Mucosa of gallbladder (tissue), 1 donor: ENCODE measurements around the gene POLDIP2. TPM values are rescaled to one million over a fixed set of nuclear protein-coding genes. Genes with fewer than 3 reads are reported as not detected.
A peak's percentile ranks its signal among the peaks of the same experiment; 100 is the strongest.
"Not testable (repeated sequence)": the region's sequence is repeated elsewhere in the genome, so short reads cannot be mapped to it uniquely, and the experiment has no call there.

ENCODE experiments used
- DNase-seq: peaks from one replicate; pipeline ENCODE4 v3.0.0-alpha.2; 2020; ENCODE audit warnings: low spot score
- total RNA-seq: library from RNA; stranded (reverse); gene quantifications from one replicate; pipeline ENCODE4 v1.2.1, GENCODE V29; 2021
- donor health status: DM: no; HTN: no; CAD: no.

POLDIP2 gene
- total RNA-seq, 1 donor from 2014 or later = 88.8 TPM

DNA sequence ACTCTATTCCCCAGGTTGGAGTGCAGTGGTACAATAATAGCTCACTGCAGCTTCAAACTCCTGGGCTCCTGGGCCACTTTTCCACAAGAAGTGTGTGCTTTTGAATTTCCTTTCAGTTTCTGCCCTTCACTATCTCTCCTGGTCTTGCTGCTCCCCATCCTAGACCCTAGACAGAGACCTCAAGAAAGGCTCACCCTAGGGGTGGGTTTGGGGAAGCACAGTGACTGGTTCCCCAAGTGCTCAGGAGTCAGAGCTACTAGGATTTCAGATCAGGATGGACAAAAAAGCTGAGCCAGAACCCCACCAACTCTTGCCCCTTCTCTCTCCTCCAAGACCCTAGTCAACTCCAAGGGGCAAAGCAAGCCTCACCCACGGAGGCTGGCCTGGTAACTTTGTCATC is 9.3 kb upstream of the POLDIP2 start:
- no peak for DNase-seq

DNA sequence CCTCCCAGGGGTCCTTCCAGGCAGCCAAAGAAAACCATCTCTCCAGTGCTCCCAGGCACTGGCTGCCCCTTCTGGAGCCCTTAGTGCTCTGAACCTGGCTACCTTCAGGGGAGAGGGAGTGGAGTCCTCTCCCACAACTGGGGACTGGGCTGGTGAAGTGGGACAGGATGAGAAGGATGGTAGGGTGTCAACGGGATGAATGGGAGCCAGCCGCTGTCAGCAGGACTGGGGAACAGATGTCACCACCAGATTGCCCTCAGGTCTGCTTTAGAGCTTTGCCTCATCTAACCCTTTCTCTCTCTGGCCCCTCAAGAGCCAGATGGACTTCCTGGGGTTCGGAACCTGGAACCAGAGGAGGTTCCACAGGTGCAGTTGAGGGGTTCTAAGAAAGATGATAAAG is 8.2 kb upstream of the POLDIP2 start:
- no peak for DNase-seq

DNA sequence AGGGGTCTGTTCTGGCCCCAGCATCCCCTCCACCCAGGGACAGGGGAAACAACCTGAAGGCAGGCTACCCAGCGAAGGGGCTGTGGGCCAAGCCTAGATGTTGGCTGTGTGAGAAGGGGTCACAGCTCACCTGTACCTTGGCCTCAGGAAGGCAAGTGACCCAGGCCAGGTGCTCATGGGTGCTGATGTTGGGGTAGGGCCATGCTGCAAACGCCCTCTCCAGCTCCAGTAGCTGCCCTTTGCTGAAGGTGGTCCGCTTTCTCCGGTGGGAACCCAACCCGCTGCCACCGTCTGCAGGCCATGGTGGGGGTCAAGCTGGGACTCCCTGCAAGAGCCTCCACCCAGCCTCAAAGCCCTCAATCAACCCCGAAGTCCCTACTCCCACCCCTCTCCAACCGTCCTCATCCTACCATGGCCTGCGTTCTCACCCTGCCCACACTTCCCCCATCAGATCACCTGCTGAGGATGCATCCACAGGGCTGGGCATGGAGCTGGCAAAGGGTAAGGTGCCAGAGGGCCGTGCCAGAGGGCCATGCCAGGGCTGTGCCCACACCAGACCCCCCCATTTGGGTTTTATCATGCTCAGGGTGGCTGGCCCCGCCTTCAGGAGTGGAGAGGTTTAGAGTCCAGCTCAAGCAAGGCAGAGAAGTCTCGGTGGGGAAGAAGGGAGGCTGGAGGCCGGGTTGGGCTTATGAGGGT is 7.5 kb upstream of the POLDIP2 start, which contains the start of gene SEBOX:
SEBOX (minus strand) TSS at position 535 of the 699 bp plus-strand sequence; CDS start at position 487, 48 bp downstream.
- DNase-seq = no peak

DNA sequence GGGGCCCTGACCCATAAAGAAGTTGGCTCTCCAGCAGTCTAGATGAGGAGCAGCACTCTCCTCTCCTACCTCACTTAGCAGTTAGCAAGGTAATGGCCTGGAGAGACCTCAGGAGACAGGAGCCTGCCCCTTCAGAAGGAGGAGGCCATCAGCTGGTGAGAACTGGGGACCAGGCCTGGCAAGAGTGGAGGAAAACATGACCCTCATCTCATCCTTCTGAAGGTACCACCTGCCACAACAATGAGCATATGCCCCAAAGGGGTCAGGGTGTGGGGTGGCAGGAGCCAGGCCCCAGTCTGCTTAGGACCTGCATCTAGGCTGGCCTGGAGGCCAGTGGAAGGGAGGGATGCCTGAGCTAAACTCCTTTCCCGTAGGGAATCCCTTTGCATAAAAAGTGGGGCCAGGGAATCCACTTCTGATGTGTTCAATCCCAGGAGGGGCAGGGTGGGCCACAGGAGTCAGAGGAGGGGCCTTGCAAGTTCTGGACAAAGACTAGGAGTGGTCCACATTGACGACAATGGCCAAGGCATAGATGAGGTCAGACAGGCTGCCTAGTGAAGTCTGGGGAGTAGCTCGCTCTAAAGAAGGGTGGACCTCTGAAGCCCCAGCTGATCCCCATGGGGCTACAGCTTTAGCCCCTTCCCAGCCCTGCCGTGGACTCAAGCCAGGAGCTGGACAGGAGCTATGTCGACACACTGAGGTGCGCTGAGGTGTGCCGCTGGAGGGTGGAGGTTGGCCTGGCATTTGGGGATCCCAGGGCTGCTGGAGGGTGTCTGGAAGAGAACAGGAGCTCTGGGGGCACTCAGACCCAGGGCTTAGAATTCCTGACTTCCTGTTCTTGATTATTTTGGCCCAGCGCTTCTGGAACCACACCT is 6.7 kb upstream of the POLDIP2 start:
- no peak for DNase-seq

DNA sequence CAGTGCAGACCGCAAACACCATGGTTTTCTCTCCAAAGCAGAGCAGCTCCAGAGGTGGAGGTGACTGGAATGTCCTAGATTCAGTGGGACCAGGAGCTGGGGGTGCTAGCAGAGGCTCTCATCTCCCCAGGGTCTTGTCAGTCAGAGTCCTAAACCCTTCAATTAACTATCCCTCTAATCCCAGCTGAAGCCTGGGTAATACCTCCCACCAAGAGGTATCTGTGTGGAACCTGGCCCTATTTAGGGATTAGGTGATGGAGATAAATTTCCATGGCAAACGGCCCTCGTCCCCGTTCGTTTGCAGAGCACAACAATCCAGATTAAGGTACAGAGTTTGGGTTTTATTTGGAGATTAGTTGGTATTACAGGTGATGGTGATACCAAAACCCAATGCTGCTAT is 5.9 kb upstream of the POLDIP2 start:
- no peak for DNase-seq

DNA sequence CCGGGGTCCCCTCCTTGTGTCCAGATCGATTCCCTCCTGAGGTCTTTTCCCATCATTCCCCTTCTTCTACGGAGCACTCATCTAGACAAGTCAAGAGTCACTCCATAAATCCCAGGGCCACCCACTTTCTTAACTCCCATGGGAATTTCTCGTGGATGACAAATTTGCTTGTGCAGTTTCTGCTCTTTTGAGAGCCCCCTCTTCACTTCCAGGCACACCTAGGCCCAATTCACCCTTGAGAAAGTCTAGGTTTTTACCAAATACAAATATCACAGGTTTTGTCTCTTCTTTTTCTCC is 522 bp upstream of the POLDIP2 start:
- no peak for DNase-seq

DNA sequence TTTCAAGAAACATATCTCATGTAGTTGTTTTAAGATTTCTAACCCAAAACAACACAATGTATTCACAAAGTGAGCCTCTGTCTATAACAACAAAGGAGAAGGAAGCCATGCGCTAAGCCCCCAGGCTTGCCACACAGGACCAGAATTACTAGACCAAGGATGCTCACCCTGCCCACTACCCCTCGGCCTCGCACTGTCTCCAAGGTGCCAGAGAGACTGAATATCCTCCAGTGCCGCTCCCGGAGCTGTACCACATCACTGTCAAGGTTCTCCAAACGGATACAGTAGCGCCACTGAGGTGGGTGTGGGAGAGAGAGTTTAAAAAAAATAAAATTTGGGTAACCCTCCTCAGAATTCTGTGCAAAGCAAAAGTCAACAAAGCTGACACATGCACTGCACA is 7.1 kb downstream of the POLDIP2 start:
- no peak for DNase-seq

DNA sequence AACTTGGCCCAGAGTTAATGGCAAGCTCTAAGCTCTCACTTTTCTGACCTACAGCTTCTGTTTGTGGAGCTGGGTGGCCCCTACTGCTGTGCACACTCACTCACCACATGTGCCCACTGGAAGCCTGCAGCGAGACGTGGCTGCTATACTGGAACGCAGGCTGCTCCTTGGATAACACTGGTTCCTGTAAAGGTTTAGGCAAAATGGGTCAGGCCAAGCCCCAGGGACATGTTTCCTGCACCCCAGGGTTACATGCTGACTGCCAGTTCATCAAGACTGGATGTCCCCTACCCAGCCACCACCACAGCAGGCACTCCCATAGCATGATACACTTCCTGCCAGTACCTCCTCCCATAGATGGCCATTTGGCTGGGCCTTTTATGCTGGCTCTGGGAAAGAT is 8.3 kb downstream of the POLDIP2 start:
- no peak for DNase-seq

DNA sequence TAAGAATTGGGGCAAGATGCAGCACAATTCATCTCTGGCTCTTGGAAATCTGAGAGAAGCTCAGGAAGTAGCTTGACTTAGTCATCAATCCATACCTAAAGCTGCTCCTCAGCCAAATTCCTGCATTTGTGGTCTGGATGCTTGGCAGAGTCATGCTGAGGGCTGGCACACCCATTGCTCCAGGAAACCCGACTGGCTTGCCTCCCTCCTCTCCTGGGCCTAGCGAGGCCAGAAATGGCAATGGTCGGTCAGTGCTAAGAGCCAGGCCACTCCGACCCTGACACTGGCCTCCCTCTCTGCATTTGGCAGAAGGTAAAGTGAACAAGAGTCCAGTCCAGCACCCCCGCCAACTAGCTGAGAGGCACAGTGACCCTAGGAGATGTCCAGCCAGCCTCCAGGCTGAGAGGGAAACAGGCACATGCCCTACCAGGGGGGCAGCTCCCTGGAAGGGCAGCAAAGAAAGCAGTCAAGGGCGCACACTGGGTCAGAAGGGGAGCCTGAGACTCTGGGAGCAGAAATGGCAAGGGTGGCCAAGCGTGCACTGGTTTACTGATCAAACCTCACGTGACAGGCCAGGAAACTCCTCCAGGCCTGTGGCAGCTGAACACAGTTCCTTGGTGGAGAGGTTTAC is 10.0 kb downstream of the POLDIP2 start:
- peak; percentile 44 for DNase-seq

DNA sequence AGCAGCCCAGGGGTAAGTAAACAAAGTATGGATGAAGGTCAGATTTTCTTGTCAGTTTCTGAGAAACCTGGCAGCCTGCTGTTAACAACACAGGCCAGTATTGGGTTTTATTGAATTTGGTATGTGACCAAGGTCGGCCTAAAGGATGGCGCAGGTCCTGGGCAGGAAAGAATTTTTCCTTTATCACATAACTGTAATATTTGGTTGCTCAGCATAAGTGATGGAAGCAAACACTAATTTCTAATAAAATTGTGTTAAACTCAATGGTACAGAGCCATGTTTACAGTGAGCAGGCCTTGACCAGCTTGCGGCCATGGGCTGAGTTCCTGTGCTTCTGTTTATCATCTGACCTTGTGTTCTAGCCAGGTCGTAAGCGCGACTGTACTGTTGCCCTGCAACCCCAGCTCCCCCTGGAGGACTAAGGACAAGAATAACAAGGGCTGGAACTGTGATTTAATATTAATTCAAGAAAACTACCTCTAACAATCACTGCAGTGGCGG is 10.5 kb downstream of the POLDIP2 start:
- peak; percentile 36 for DNase-seq

DNA sequence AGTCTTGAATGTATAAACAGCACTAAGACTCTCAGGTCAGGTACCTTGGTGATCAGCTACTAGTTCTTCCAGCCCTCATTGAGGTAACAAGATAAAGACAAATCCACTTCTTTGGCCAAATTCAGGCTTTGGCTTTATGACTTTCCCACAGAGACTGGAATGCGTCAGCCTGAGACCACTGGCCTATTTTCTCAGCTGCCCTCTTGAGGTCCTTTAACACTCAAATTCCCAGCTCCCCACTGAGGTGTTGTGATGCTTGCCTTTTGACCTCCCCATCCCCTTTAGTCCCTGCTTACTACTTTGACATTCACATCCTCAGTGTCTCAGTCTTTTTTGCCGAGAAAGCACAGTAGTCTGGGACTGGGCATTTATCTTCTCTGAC is 11.1 kb downstream of the POLDIP2 start:
- DNase-seq = no peak

DNA sequence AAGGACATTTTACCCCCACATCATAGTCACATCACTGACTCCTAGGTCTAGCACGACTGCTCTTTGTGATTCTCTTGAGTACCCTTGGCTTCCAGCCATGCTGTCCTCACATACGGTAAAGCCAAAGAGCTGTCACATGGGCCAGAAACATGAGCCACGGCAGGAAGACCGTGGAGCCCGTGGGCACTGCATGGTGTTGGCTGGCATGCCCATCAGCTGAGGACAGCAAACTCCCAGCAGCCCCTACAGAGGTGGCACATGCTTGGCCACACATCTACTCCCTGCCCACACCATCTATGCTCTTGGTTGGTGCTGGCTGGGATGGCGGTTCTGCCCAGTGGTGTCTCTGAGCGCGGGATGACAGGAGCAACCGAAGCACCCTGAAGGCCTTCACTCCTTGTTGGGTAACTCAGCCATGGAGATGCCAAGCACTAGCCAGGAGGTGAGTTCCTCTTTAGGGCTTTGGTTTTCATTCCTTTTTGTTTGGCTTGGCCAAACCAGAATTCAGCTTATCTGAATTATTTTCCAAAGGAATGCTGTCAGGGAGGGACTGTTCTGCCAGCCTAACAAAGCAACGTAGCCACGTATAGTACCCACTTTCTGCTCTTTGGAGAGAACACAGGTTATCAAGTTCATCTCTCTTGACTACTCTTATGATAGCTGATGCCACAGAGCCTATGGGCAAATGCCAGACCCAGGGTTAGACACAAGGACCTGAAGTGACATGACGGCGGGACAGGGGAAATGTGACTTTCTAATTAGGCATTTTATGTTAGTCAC is 11.7 kb downstream of the POLDIP2 start:
- no peak for DNase-seq

DNA sequence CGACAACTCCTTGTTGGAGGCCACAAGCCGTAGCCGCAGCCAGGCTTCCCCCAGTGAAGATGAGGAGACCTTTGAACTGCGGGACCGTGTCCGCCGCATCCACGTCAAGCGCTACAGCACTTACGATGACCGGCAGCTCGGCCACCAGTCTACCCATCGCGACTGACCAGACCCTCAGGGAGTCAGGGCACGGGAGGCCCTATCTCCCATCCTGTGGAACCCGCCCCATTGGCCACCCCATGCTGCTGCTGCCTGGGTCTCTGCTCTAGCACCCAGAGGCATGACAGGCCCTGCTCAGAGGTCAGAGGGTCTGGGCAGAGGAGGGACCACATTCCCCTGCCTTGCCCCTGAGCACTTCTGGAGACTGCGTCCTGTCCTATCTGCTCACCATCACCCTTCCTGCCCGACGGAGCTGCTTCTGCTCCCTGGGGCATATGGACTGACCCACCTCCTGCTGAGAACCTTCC is 12.9 kb downstream of the POLDIP2 start:
- DNase-seq = no peak

DNA sequence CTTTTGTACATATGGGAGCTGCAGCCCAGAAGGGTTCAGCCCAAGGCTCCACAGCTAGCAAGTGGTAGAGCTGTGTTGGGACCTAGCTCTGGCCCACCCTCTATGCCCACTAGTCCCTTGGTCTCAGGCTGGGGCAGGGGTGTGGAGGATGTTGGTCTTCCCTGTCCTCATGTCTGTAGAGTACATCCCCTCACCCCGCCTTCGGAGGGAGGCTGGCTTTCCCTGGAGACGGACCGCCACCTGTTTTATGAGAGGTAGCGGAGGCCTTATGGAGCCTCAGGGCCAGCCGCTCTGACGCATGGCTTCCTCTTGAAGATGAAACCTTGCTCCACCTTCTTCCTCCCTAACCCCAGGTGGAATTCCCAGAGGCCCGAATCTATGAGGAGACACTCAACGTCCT is 13.3 kb downstream of the POLDIP2 start:
- DNase-seq = no peak

DNA sequence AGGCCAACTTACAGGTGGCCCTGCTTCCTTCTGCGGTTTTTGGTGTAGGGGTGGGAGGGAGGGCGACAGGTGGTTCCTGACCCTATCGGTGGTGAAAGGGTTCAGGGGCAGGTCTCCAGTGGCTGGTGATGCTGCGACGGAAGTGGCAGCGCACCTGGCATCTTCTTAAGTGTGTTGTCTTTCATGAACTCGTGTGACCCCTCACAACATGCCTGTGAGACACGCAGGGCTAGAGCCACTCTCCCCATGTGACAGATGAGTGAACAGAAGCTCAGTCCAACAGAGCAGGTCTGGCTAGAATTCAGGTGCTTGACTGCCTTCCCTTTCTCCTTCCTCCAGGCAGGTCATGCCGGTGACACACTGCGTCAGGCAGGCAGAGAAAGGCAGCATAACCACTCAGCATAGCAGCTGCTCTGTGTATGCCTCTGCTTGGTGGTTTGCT is 13.8 kb downstream of the POLDIP2 start:
- no peak for DNase-seq

DNA sequence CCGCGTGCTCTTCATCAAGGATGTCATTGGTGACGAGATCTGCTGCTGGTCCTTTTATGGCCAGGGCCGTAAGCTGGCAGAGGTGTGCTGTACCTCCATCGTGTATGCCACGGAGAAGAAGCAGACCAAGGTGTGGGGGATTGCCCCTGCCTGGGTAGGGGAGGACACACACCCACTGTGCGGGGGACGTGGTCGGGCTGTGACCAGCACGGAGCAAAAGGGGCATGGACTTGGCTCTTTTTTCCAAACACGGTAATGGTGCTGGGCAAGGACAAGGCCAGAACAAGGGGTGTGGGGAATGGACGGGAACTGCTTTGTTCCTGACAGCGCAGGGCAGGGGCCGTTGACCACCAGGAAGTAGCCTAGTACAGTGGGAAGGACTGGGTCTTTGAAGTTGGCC is 15.0 kb downstream of the POLDIP2 start:
- DNase-seq = no peak

DNA sequence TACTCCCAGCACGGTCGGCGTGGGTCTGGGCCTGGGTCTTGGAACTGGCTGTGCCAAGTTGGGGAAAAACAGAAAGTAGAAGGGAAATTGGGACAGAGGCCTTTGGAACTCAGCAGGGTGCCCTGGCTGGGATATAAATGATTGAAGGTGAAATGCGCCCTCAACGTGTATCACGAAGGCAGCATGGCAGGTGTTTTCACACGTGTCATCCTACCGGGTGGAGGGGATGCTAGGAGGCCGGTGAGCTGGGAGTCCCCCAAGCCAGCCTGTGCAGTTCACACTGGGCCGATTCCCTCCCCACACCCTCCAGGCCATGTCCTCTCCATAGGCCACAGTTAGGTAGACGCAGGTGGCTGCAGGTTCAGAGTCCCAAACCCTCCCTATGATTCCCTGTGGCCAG is 15.8 kb downstream of the POLDIP2 start:
- DNase-seq = no peak

DNA sequence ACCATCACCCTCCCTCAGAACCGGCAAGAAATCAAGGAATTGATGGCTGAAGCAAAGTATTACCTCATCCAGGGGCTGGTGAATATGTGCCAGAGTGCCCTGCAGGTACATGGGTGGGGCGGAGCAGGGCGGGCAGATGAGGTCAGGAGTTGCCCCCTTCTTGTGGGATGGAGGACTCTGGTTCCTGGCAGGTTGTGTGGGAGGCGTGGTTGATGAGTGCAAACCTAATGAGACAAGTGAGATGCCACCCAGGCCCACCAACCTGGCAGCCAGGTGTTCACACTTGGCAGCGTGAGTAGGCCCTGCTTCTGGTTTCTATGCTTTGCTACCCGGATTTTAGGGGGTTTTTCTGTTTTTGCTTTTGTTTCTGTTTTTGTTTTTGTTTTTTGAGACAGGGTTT is 17.0 kb downstream of the POLDIP2 start:
- DNase-seq = no peak

DNA sequence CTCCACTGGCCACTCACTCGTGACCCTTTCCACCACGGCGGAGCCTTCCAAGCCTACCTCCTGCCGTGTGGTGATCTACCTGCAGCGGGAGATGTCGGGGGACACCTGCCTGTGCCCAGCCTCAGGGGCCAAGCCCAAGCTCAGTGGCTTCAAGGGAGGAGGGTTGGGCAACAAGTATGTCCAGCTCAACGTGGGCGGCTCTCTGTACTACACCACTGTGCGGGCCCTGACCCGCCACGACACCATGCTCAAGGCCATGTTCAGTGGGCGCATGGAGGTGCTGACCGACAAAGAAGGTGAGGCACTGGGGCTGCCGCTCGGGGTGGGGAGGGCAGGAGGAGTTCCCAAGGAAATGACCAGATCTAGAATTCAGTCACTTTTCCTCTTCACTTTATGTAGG is 17.9 kb downstream of the POLDIP2 start:
- no peak for DNase-seq

DNA sequence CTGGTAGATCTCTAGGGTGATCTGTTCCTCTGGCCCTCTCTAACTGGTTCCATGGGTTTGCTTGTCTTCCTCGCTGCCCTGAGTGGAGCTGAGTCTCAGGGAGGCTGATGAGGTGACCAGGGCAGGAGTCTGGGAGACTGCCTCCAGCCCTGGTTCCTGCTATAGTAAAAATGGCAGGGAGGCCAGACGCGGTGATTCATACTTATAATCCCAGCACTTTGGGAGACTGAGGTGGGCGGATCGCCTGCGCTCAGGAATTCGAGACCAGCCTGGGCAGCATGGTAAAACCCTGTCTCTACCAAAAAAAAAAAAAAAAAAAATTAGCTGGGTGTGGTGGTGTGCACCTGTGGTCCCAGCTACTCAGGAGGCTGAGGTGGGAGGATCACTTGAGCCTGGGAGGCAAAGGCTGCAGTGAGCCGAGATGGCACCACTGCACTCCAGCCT is 18.5 kb downstream of the POLDIP2 start:
- not testable (repeated sequence) for DNase-seq

DNA sequence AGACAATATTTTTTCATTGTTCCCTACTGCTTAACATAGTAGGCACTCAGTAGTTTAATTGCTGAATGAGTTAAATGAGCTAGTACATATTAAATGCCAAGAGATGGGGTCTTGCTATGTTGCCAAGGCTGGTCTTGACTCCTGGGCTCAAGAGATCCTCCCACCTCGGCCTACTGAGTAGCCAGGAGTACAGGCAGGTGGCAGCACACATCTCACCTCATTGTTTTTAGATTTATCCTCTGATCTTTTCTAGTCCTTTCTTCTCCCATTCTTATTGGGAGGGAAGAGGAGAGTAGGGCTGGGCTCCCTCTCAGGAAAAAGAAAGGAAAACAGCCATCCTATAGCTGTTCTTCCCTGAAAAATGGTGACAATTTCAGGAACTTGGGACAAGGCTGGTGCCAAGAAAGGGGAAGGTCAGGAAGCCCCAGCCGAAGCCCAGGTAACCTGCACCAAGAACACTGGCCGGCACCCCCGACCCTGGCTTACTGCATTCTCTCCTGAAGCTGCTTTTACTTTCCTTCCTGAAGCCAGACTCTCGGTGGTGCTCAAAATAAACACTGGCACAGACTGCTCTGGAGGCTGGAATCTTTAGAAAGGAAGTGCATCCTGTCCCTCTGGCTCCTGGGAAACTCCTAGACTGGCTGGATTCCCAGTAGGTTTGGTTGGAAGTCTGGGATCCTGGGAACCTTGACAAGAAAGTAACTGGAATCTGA is 19.1 kb downstream of the POLDIP2 start:
- DNase-seq = no peak
